T-helper 2 cell treated with Interferon-gamma antibody and Interleukin-4, amounts not matched to agents 5 μg/mL and 100 μg/mL, for 36 hours (primary cell): Measurements from ENCODE around the gene FAAP100.

Source experiments
- DNase-seq: peaks from one replicate; pipeline ENCODE4 v3.0.0; 2021; ENCODE audit warnings: low spot score
- H3K27ac Mint-ChIP-seq: one replicate; pipeline ENCODE4 v1.8.0; 2021; ENCODE audit warnings: mild to moderate bottlenecking, mixed read lengths
- H3K27me3 Mint-ChIP-seq: one replicate; pipeline ENCODE4 v1.8.0; 2021; ENCODE audit warnings: low read depth, mixed read lengths
- H3K36me3 Mint-ChIP-seq: one replicate; pipeline ENCODE4 v1.8.0; 2021; ENCODE audit warnings: low read depth, mixed read lengths
- H3K4me1 Mint-ChIP-seq: one replicate; pipeline ENCODE4 v1.8.0; 2021; ENCODE audit warnings: low read depth, mixed read lengths
- H3K4me3 Mint-ChIP-seq: one replicate; pipeline ENCODE4 v1.8.0; 2022; ENCODE audit warnings: mild to moderate bottlenecking, moderate library complexity, mixed read lengths
- H3K9me3 Mint-ChIP-seq: one replicate; pipeline ENCODE4 v1.8.0; 2021; ENCODE audit warnings: mixed read lengths

Gene FAAP100

GRCh38 chr17:81523402-81524038 is 28.6 kb downstream of the FAAP100 start:
- H3K4me1 Mint-ChIP-seq: peaks cover 6% of the 10 kb centered on the region
- H3K27me3 Mint-ChIP-seq: peaks cover 5% of the 10 kb centered on the region
- H3K27ac Mint-ChIP-seq: no peak overlapping the region
- no peak overlapping the region for H3K4me3 Mint-ChIP-seq
- H3K36me3 Mint-ChIP-seq: no peaks in the 10 kb centered on the region
- H3K9me3 Mint-ChIP-seq: no peaks in the 10 kb centered on the region
- DNase-seq: no peak

GRCh38 chr17:81522491-81523401 is 29.4 kb downstream of the FAAP100 start:
- Mint-ChIP-seq H3K27me3 (peaks cover 5% of the 10 kb centered on the region), H3K4me3 (no peak overlapping the region), H3K27ac (no peak overlapping the region), H3K36me3 (peaks cover 2% of the 10 kb centered on the region), H3K4me1 (peaks cover 10% of the 10 kb centered on the region), H3K9me3 (no peaks in the 10 kb centered on the region)
- no peak for DNase-seq

GRCh38 chr17:81520021-81520901 is 31.9 kb downstream of the FAAP100 start:
- no peak for DNase-seq
- Mint-ChIP-seq H3K27me3 (peaks cover 5% of the 10 kb centered on the region), H3K4me1 (peaks cover 20% of the 10 kb centered on the region), H3K9me3 (no peaks in the 10 kb centered on the region), H3K36me3 (peaks cover 2% of the 10 kb centered on the region), H3K27ac (no peak overlapping the region), H3K4me3 (peak overlapping the region; percentile 14)

GRCh38 chr17:81519284-81520020 is 32.7 kb downstream of the FAAP100 start:
- no peaks in the 10 kb centered on the region for H3K9me3 Mint-ChIP-seq
- peak; percentile 69 for DNase-seq
- H3K36me3 Mint-ChIP-seq: peaks cover 2% of the 10 kb centered on the region
- no peak overlapping the region for H3K4me3 Mint-ChIP-seq
- H3K27me3 Mint-ChIP-seq: peaks cover 5% of the 10 kb centered on the region
- H3K27ac Mint-ChIP-seq: no peak overlapping the region
- H3K4me1 Mint-ChIP-seq: peaks cover 21% of the 10 kb centered on the region

GRCh38 chr17:81518785-81519283 is 33.3 kb downstream of the FAAP100 start:
- H3K9me3 Mint-ChIP-seq: no peaks in the 10 kb centered on the region
- H3K27me3 Mint-ChIP-seq: peaks cover 5% of the 10 kb centered on the region
- no peak overlapping the region for H3K27ac Mint-ChIP-seq
- peaks cover 21% of the 10 kb centered on the region for H3K4me1 Mint-ChIP-seq
- peaks cover 2% of the 10 kb centered on the region for H3K36me3 Mint-ChIP-seq
- no peak overlapping the region for H3K4me3 Mint-ChIP-seq
- DNase-seq: no peak

GRCh38 chr17:81518113-81518784 is 33.9 kb downstream of the FAAP100 start:
- H3K27ac Mint-ChIP-seq: no peak overlapping the region
- H3K9me3 Mint-ChIP-seq: no peaks in the 10 kb centered on the region
- H3K27me3 Mint-ChIP-seq: peaks cover 5% of the 10 kb centered on the region
- H3K36me3 Mint-ChIP-seq: peaks cover 2% of the 10 kb centered on the region
- H3K4me3 Mint-ChIP-seq: peak overlapping the region; percentile 65
- peaks cover 21% of the 10 kb centered on the region for H3K4me1 Mint-ChIP-seq
- DNase-seq: no peak

- DNase-seq: no peak
- peaks cover 2% of the 10 kb centered on the region for H3K36me3 Mint-ChIP-seq
- H3K4me3 Mint-ChIP-seq: peak overlapping the region; percentile 65
- peaks cover 21% of the 10 kb centered on the region for H3K4me1 Mint-ChIP-seq
- peaks cover 5% of the 10 kb centered on the region for H3K27me3 Mint-ChIP-seq
- H3K27ac Mint-ChIP-seq: no peak overlapping the region
- H3K9me3 Mint-ChIP-seq: no peaks in the 10 kb centered on the region
Observed at GRCh38 chr17:81517339-81518112, 34.6 kb downstream of the FAAP100 start.

- Mint-ChIP-seq H3K4me1 (peaks cover 21% of the 10 kb centered on the region), H3K36me3 (peaks cover 6% of the 10 kb centered on the region), H3K27ac (no peak overlapping the region), H3K9me3 (no peaks in the 10 kb centered on the region), H3K27me3 (peaks cover 5% of the 10 kb centered on the region), H3K4me3 (peak overlapping the region; percentile 90)
- no peak for DNase-seq
Observed at GRCh38 chr17:81517009-81517338, 35.2 kb downstream of the FAAP100 start.

GRCh38 chr17:81516439-81516838 is 35.7 kb downstream of the FAAP100 start:
- peaks cover 19% of the 10 kb centered on the region for H3K4me1 Mint-ChIP-seq
- no peak for DNase-seq
- peaks cover 11% of the 10 kb centered on the region for H3K36me3 Mint-ChIP-seq

GRCh38 chr17:81515530-81516041 is 36.6 kb downstream of the FAAP100 start:
- H3K36me3 Mint-ChIP-seq: peaks cover 20% of the 10 kb centered on the region

More at GRCh38 chr17:81516439-81516838, 35.7 kb downstream of the FAAP100 start:
- H3K27me3 Mint-ChIP-seq: peaks cover 4% of the 10 kb centered on the region
- H3K9me3 Mint-ChIP-seq: no peaks in the 10 kb centered on the region
- H3K4me3 Mint-ChIP-seq: peak overlapping the region; percentile 90
- H3K27ac Mint-ChIP-seq: no peak overlapping the region

GRCh38 chr17:81514739-81515529 is 37.2 kb downstream of the FAAP100 start:
- peak overlapping the region; percentile 90 for H3K4me3 Mint-ChIP-seq
- H3K27ac Mint-ChIP-seq: peak overlapping the region; percentile 93
- H3K36me3 Mint-ChIP-seq: peaks cover 26% of the 10 kb centered on the region
- no peaks in the 10 kb centered on the region for H3K9me3 Mint-ChIP-seq
- DNase-seq: peak; percentile 81
- H3K27me3 Mint-ChIP-seq: no peaks in the 10 kb centered on the region
- peaks cover 15% of the 10 kb centered on the region for H3K4me1 Mint-ChIP-seq

More at GRCh38 chr17:81515530-81516041, 36.6 kb downstream of the FAAP100 start:
- Mint-ChIP-seq H3K27ac (peak overlapping the region; percentile 93), H3K27me3 (peaks cover 1% of the 10 kb centered on the region), H3K4me1 (peaks cover 15% of the 10 kb centered on the region), H3K4me3 (peak overlapping the region; percentile 90), H3K9me3 (no peaks in the 10 kb centered on the region)
- no peak for DNase-seq
